ENCODE results near the gene ADAMTSL2. TPM values are rescaled to one million over a fixed set of nuclear protein-coding genes. Genes with fewer than 3 reads are reported as not detected.

The ADAMTSL2 gene
- total RNA-seq, 2 donors from 2014 or later: 0.18 to 0.93 TPM

GRCh38 chr9:133582501-133583045, 48.1 kb downstream of the ADAMTSL2 start:
- no peak overlapping the region for H3K27ac Mint-ChIP-seq
- DNase-seq: no peak
- no peaks in the 10 kb centered on the region for H3K36me3 Mint-ChIP-seq (ENCODE audit: low read depth)
- H3K4me3 Mint-ChIP-seq: no peak overlapping the region
- H3K4me1 ChIP-seq (ENCODE audit: control insufficient read depth, insufficient read depth, low read length): peaks cover 4% of the 10 kb centered on the region
- H3K27ac ChIP-seq (ENCODE audit: low read depth, low read length): no peak overlapping the region
- H3K4me1 Mint-ChIP-seq: peaks cover 31% of the 10 kb centered on the region
- no peak overlapping the region for H3K4me3 ChIP-seq (ENCODE audit: low read length)
- no peak overlapping the region for H3K9ac ChIP-seq (ENCODE audit: extremely low read depth, low read length, poor library complexity, severe bottlenecking)
- no peaks in the 10 kb centered on the region for H3K36me3 ChIP-seq (ENCODE audit: control insufficient read depth, insufficient read depth, low read length)
- no peaks in the 10 kb centered on the region for H3K9me3 ChIP-seq (ENCODE audit: control insufficient read depth, low read length)
- no peaks in the 10 kb centered on the region for H3K27me3 Mint-ChIP-seq (ENCODE audit: insufficient read depth)
- H3K9me3 Mint-ChIP-seq: no peaks in the 10 kb centered on the region
- WGBS, 2 experiments (ENCODE audit: insufficient coverage in 1 of 2, insufficient read length in 1 of 2): 93 to 95% methylated on average over 11 to 14 of the region's 14 CpGs
- no peak for TF ChIP-seq CTCF (conservative IDR thresholded peaks at IDR 0.05)
- H3K27me3 ChIP-seq (ENCODE audit: control insufficient read depth, insufficient read depth, low read length, poor library complexity, severe bottlenecking): no peaks in the 10 kb centered on the region

- Histone ChIP-seq H3K9me3 (ENCODE audit: control insufficient read depth, low read length) (no peaks in the 10 kb centered on the region), H3K27me3 (ENCODE audit: control insufficient read depth, insufficient read depth, low read length, poor library complexity, severe bottlenecking) (no peaks in the 10 kb centered on the region)
- 94 to 100% methylated on average over 3 of the region's 3 CpGs for WGBS, 2 experiments (ENCODE audit: insufficient coverage in 1 of 2, insufficient read length in 1 of 2)
Observed at GRCh38 chr9:133583111-133583510, 48.6 kb downstream of the ADAMTSL2 start.

GRCh38 chr9:133583586-133583985, 49.1 kb downstream of the ADAMTSL2 start:
- TF ChIP-seq CTCF (conservative IDR thresholded peaks at IDR 0.05): no peak
- peaks cover 2% of the 10 kb centered on the region for H3K9me3 Mint-ChIP-seq
- 91% methylated on average over 12 to 23 of the region's 23 CpGs for WGBS, 2 experiments (ENCODE audit: insufficient coverage in 1 of 2, insufficient read length in 1 of 2)
- no peak for DNase-seq
- H3K4me3 Mint-ChIP-seq: no peak overlapping the region
- Histone ChIP-seq H3K9ac (ENCODE audit: extremely low read depth, low read length, poor library complexity, severe bottlenecking) (no peak overlapping the region), H3K36me3 (ENCODE audit: control insufficient read depth, insufficient read depth, low read length) (no peaks in the 10 kb centered on the region), H3K4me3 (ENCODE audit: low read length) (no peak overlapping the region), H3K9me3 (ENCODE audit: control insufficient read depth, low read length) (no peaks in the 10 kb centered on the region), H3K4me1 (ENCODE audit: control insufficient read depth, insufficient read depth, low read length) (peaks cover 4% of the 10 kb centered on the region), H3K27me3 (ENCODE audit: control insufficient read depth, insufficient read depth, low read length, poor library complexity, severe bottlenecking) (no peaks in the 10 kb centered on the region), H3K27ac (ENCODE audit: low read depth, low read length) (no peak overlapping the region)
- H3K27me3 Mint-ChIP-seq (ENCODE audit: insufficient read depth): no peaks in the 10 kb centered on the region
- no peak overlapping the region for H3K27ac Mint-ChIP-seq
- H3K36me3 Mint-ChIP-seq (ENCODE audit: low read depth): no peaks in the 10 kb centered on the region
- H3K4me1 Mint-ChIP-seq: peaks cover 31% of the 10 kb centered on the region

More at GRCh38 chr9:133583111-133583510, 48.6 kb downstream of the ADAMTSL2 start:
- Histone ChIP-seq H3K9ac (ENCODE audit: extremely low read depth, low read length, poor library complexity, severe bottlenecking) (no peak overlapping the region), H3K4me1 (ENCODE audit: control insufficient read depth, insufficient read depth, low read length) (peaks cover 4% of the 10 kb centered on the region), H3K4me3 (ENCODE audit: low read length) (no peak overlapping the region), H3K27ac (ENCODE audit: low read depth, low read length) (no peak overlapping the region), H3K36me3 (ENCODE audit: control insufficient read depth, insufficient read depth, low read length) (no peaks in the 10 kb centered on the region)
- TF ChIP-seq CTCF (conservative IDR thresholded peaks at IDR 0.05): no peak
- Mint-ChIP-seq H3K9me3 (no peaks in the 10 kb centered on the region), H3K4me3 (no peak overlapping the region), H3K27ac (no peak overlapping the region), H3K4me1 (peaks cover 31% of the 10 kb centered on the region), H3K27me3 (ENCODE audit: insufficient read depth) (no peaks in the 10 kb centered on the region), H3K36me3 (ENCODE audit: low read depth) (no peaks in the 10 kb centered on the region)
- DNase-seq: no peak

Measured in endodermal cell (in vitro differentiated cells).